B cell (primary cell): Measurements from ENCODE around the gene HIPK1. TPM values are rescaled to one million over a fixed set of nuclear protein-coding genes. Genes with fewer than 3 reads are reported as not detected.

Experiments used
- ATAC-seq: fragments of 200-7000 bp; cut with Tn5 transposase; one replicate; pipeline ENCODE4 v1.10.0; 2021; ENCODE audit warnings: low read depth, mild to moderate bottlenecking, moderate number of reproducible peaks, moderate library complexity
- CTCF ChIA-PET: fragments of 350-600 bp; sonication (Branson Sonifier 250); formaldehyde crosslinking; loops from one replicate; lab custom pipeline; 2021; ENCODE audit warnings: antibody characterized with exemption, inconsistent platforms; lab: Charles Lee
- POLR2A ChIA-PET: fragments of 350-600 bp; sonication (Branson Sonifier 250); formaldehyde crosslinking; loops from one replicate; lab custom pipeline; 2021; ENCODE audit warnings: antibody characterized with exemption; lab: Charles Lee
- DNase-seq: peaks from one replicate; pipeline ENCODE4 v3.0.0; 2013
- H2AFZ ChIP-seq: 2 replicates; pipeline ENCODE4 v1.6.1; 2012; ENCODE audit warnings: mild to moderate bottlenecking, low read depth, low read length; ENCODE audit not compliant: insufficient read depth, poor library complexity, severe bottlenecking
- H3K27ac ChIP-seq, 2 donors: 1 replicate in 1 of 2; 2 replicates in 1 of 2; pipeline ENCODE4 v1.5.1; 2012 to 2013; ENCODE audit warnings: low read length in 2 of 2, mild to moderate bottlenecking in 2 of 2, moderate library complexity in 1 of 2
- H3K27me3 ChIP-seq, 4 experiments: fragments of 200-600 bp in 1 of 4; sonication (generic) in 1 of 4; replicated peaks in 1 of 4; 1 replicate in 2 of 4; 2 replicates in 2 of 4; pipeline versions ENCODE4 v1.6.1 to v1.7.0; 2013 to 2016; ENCODE audit warnings: low read length in 3 of 4, mild to moderate bottlenecking in 2 of 4, mixed read lengths in 1 of 4, moderate library complexity in 1 of 4; ENCODE audit not compliant: insufficient read depth in 4 of 4, control insufficient read depth in 3 of 4; ENCODE audit errors: control extremely low read depth in 1 of 4
- H3K36me3 ChIP-seq, 2 experiments: replicated peaks in 1 of 2; 1 replicate in 1 of 2; 2 replicates in 1 of 2; pipeline versions ENCODE4 v1.6.1 to v1.7.1; 2013; ENCODE audit warnings: low read length in 1 of 2; ENCODE audit not compliant: insufficient read depth in 2 of 2, control insufficient read depth in 1 of 2; ENCODE audit errors: control extremely low read depth in 1 of 2, extremely low read depth in 1 of 2
- H3K4me1 ChIP-seq, 2 donors: fragments of 200-600 bp in 1 of 2; sonication (generic) in 1 of 2; 1 replicate in 1 of 2; 2 replicates in 1 of 2; pipeline versions ENCODE4 v1.5.1 to v1.6.1; 2013 to 2017; ENCODE audit warnings: low read length in 2 of 2; ENCODE audit not compliant: control insufficient read depth in 2 of 2, insufficient read depth in 2 of 2
- H3K4me2 ChIP-seq: replicated peaks from 2 replicates; pipeline ENCODE3; 2012; ENCODE audit warnings: mild to moderate bottlenecking, low read depth, low read length; ENCODE audit not compliant: poor library complexity, severe bottlenecking
- H3K4me3 ChIP-seq, 5 experiments: fragments of 200-600 bp in 1 of 5; sonication (generic) in 1 of 5; 1 replicate in 3 of 5; 2 replicates in 2 of 5; pipeline versions ENCODE4 v1.5.1 to v1.7.0; 2011 to 2016; ENCODE audit warnings: low read length in 4 of 5, mild to moderate bottlenecking in 4 of 5, low read depth in 2 of 5, control low read depth in 1 of 5, moderate library complexity in 1 of 5; ENCODE audit not compliant: insufficient read depth in 1 of 5; ENCODE audit errors: control extremely low read depth in 1 of 5, extremely low read depth in 1 of 5
- H3K79me2 ChIP-seq: fragments of 200-600 bp; sonication (generic); one replicate; pipeline ENCODE4 v1.6.0; 2016; ENCODE audit warnings: low read length; ENCODE audit not compliant: control insufficient read depth, insufficient read depth
- H3K9ac ChIP-seq: fragments of 200-600 bp; sonication (generic); 2 replicates; pipeline ENCODE4 v1.6.1; 2017; ENCODE audit warnings: mild to moderate bottlenecking, low read length, moderate library complexity
- H3K9me3 ChIP-seq, 3 donors: one replicate each; pipeline versions ENCODE4 v1.6.1 to v1.7.1; 2013; ENCODE audit warnings: low read length in 2 of 3; ENCODE audit not compliant: control insufficient read depth in 2 of 3, insufficient read depth in 1 of 3; ENCODE audit errors: control extremely low read depth in 1 of 3
- H4K20me1 ChIP-seq: 2 replicates; pipeline ENCODE4 v1.6.0; 2012; ENCODE audit warnings: mild to moderate bottlenecking, low read length; ENCODE audit not compliant: insufficient read depth, control insufficient read depth, poor library complexity, severe bottlenecking
- H3K27ac Mint-ChIP-seq: one replicate; pipeline ENCODE4 v1.8.0; 2021; ENCODE audit warnings: mixed read lengths
- H3K27me3 Mint-ChIP-seq: one replicate; pipeline ENCODE4 v1.8.0; 2021; ENCODE audit warnings: mixed read lengths
- H3K4me1 Mint-ChIP-seq: one replicate; pipeline ENCODE4 v1.8.0; 2021; ENCODE audit warnings: mixed read lengths
- H3K4me3 Mint-ChIP-seq: one replicate; pipeline ENCODE4 v1.8.0; 2021; ENCODE audit warnings: mixed read lengths
- H3K9me3 Mint-ChIP-seq: one replicate; pipeline ENCODE4 v1.8.0; 2022; ENCODE audit warnings: mixed read lengths; ENCODE audit not compliant: insufficient read depth
- EZH2 ChIP-seq: IDR thresholded peaks from 2 replicates; pipeline ENCODE4 v1.6.1; 2012; ENCODE audit warnings: borderline replicate concordance, low read depth, mild to moderate bottlenecking, moderate library complexity, low read length; ENCODE audit not compliant: insufficient read depth, poor library complexity, severe bottlenecking
- WGBS: methylation state at CpG from one replicate; pipeline ENCODE4 v1.1.5; 2013; ENCODE audit warnings: missing lambda C conversion rate; ENCODE audit not compliant: insufficient coverage; 5-methylcytosine and 5-hydroxymethylcytosine counted together
- intact Hi-C: fragments of 100-400 bp; cut with micrococcal nuclease; formaldehyde crosslinking; loops from one replicate; pipeline ENCODE4 v1.10.0; 2022
- polyA plus RNA-seq: library from polyadenylated mRNA; depleted of rRNA; stranded (reverse); fragments of >200 nt; gene quantifications from 2 replicates; pipeline ENCODE4 v1.2.3, GENCODE V29; 2012
- total RNA-seq, 2 donors: library from RNA; stranded (reverse); fragments of 120-200 nt in 1 of 2; gene quantifications; 1 replicate in 1 of 2; 2 replicates in 1 of 2; pipeline versions ENCODE4 v1.2.3 to v1.2.4, GENCODE V29; 2013 to 2022
- TF ChIP-seq, protein P1 (sequence below): fragments of 200-600 bp; IDR thresholded peaks from one replicate; pipeline ENCODE4 v1.8.0; 2022; ENCODE audit warnings: antibody characterized with exemption, mild to moderate bottlenecking

The HIPK1 gene
- total and polyA plus RNA-seq, 2 donors (not counting 1 experiment from before 2014, with no cell fraction given) = 13.6 to 48.0 TPM

DNA sequence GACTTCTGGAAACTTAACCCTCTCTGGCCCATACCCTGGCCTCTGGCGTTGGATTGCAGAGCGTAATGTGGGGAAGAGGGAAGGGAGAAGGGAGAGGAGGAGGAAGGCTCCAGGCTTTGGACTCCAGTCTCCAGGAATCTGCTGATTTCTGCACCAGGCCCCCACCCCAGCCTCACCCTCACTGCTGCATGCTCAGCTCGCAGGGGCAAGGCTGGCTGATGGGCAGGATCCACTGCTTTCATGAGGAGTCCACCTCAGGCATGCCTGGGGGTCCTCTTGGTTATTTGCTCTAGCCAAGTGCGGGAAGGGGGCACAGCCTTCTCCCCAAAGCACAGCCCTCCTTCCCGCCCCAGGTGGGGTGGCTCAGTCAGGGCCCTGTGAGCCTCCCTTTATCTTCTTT, 53.8 kb downstream of the HIPK1 start:
- Histone ChIP-seq H3K36me3 (no peaks in the 10 kb centered on the region), H3K79me2 (no peaks in the 10 kb centered on the region), H3K4me2 (no peak overlapping the region), H3K9me3 (peaks cover 0 to 3% (median 0%) of the 10 kb centered on the region in 3 donors), H3K9ac (no peak overlapping the region), H3K4me1 (no peaks in the 10 kb centered on the region), H4K20me1 (no peaks in the 10 kb centered on the region), H3K27me3 (no peaks in the 10 kb centered on the region), H2AFZ (no peak overlapping the region), H3K4me3 (no peak overlapping the region), H3K27ac (no peak overlapping the region)
- H3K4me3 Mint-ChIP-seq = no peak overlapping the region
- no peaks in the 10 kb centered on the region for H3K9me3 Mint-ChIP-seq
- DNase-seq (no peak), ATAC-seq (no peak)
- peaks cover 2% of the 10 kb centered on the region for H3K27me3 Mint-ChIP-seq
- intact Hi-C loops = no loop called here
- ChIA-PET CTCF (no interaction called here), POLR2A (no interaction called here)
- peaks cover 8% of the 10 kb centered on the region for H3K4me1 Mint-ChIP-seq
- H3K27ac Mint-ChIP-seq = no peak overlapping the region
- WGBS = 38% methylated on average over 1 of the region's 5 CpGs
- TF ChIP-seq, protein P1, sequence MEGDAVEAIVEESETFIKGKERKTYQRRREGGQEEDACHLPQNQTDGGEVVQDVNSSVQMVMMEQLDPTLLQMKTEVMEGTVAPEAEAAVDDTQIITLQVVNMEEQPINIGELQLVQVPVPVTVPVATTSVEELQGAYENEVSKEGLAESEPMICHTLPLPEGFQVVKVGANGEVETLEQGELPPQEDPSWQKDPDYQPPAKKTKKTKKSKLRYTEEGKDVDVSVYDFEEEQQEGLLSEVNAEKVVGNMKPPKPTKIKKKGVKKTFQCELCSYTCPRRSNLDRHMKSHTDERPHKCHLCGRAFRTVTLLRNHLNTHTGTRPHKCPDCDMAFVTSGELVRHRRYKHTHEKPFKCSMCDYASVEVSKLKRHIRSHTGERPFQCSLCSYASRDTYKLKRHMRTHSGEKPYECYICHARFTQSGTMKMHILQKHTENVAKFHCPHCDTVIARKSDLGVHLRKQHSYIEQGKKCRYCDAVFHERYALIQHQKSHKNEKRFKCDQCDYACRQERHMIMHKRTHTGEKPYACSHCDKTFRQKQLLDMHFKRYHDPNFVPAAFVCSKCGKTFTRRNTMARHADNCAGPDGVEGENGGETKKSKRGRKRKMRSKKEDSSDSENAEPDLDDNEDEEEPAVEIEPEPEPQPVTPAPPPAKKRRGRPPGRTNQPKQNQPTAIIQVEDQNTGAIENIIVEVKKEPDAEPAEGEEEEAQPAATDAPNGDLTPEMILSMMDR = no peak
- no peak for TF ChIP-seq EZH2

DNA sequence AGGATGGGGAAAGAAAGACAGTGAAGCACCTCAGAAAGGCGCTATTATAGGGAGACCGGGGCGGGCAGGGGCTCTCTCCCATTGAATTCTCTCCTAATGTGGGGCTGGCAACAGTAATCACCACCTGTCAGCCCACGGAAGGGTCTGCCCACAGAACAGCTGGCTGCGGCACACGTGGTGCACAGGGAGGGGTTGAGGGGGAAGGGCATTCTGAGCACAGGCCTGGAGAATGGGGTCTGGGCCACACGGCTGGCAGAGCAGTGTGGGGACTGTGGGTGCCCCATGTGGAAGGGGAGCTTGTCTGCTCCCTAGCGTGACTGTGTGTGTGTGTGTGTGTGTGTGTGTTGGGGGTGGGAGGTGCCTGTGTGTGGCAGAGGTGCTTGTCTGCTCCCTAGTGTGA, 54.3 kb downstream of the HIPK1 start:
- POLR2A ChIA-PET = no interaction called here
- no peak overlapping the region for H3K27ac Mint-ChIP-seq
- intact Hi-C loops = no loop called here

More for the DNA sequence above, 54.3 kb downstream of the HIPK1 start:
- no peak overlapping the region for H3K27ac ChIP-seq
- no peaks in the 10 kb centered on the region for H3K27me3 ChIP-seq
- no peak overlapping the region for H3K4me3 Mint-ChIP-seq
- H3K79me2 ChIP-seq = no peaks in the 10 kb centered on the region
- no peak for DNase-seq
- no peaks in the 10 kb centered on the region for H3K4me1 ChIP-seq
- no peak for ATAC-seq
- H3K9ac ChIP-seq = no peak overlapping the region
- 42% methylated on average over 8 of the region's 8 CpGs for WGBS
- no peaks in the 10 kb centered on the region for H3K36me3 ChIP-seq
- H3K4me1 Mint-ChIP-seq = peaks cover 8% of the 10 kb centered on the region
- CTCF ChIA-PET = interaction anchor here (1.4 kb wide), 1 partner anchor 299 kb away, joined by 3 read pairs; no protein-coding TSS in a partner anchor
- H3K4me3 ChIP-seq = no peak overlapping the region
- peaks cover 0 to 3% (median 0%) of the 10 kb centered on the region in 3 donors for H3K9me3 ChIP-seq
- TF ChIP-seq, protein P1 = no peak
- TF ChIP-seq EZH2 = no peak
- H2AFZ ChIP-seq = no peak overlapping the region
- H3K4me2 ChIP-seq = no peak overlapping the region
- H4K20me1 ChIP-seq = no peaks in the 10 kb centered on the region
- peaks cover 2% of the 10 kb centered on the region for H3K27me3 Mint-ChIP-seq
- H3K9me3 Mint-ChIP-seq = no peaks in the 10 kb centered on the region
